Upper lobe of left lung (tissue), 4 donors: ENCODE results near the gene IQCH.

Source experiments
- EP300 ChIP-seq, 4 donors: sonication (generic); formaldehyde crosslinking; IDR thresholded peaks; one replicate each; pipeline ENCODE4 v1.5.1; 2017; ENCODE audit warnings: antibody characterized with exemption in 4 of 4, control low read depth in 2 of 4
- POLR2A ChIP-seq, 4 donors: fragments of 450-650 bp; IDR thresholded peaks; one replicate each; pipeline ENCODE4 v1.5.1; 2016 to 2017; ENCODE audit warnings: antibody characterized with exemption in 4 of 4, mild to moderate bottlenecking in 2 of 4
- POLR2AphosphoS5 ChIP-seq, 2 donors: sonication (generic); formaldehyde crosslinking; IDR thresholded peaks; one replicate each; pipeline ENCODE4 v1.5.1; 2017; ENCODE audit warnings: antibody characterized with exemption in 2 of 2
- TF ChIP-seq, protein P1 (sequence below), 6 experiments: fragments of 450-650 bp in 4 of 6; fragments of 200-600 bp in 2 of 6; sonication (generic) in 2 of 6; IDR thresholded peaks; one replicate each; pipeline ENCODE4 v1.5.1; 2016 to 2019; ENCODE audit warnings: antibody characterized with exemption in 6 of 6

DNA sequence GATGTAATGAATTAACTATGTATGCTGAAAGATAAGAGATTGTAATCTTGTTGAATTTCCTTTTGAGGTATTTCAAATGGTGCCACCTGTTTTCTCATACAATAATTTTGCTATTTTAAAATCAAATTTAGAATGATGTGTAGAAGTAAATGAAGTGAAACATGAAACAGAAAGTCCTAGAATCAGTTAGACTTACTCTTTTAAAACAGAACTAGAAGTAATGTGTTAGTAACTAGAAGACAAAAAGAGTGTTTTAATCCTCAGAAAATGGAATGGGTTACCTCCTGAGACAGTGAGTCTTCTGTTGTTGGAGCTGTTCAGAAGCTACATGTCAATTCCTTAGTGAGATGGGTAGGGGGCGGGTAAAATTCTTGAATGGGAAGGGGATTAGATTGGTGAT, 279.8 kb downstream of the IQCH start:
- TF ChIP-seq, protein P1, sequence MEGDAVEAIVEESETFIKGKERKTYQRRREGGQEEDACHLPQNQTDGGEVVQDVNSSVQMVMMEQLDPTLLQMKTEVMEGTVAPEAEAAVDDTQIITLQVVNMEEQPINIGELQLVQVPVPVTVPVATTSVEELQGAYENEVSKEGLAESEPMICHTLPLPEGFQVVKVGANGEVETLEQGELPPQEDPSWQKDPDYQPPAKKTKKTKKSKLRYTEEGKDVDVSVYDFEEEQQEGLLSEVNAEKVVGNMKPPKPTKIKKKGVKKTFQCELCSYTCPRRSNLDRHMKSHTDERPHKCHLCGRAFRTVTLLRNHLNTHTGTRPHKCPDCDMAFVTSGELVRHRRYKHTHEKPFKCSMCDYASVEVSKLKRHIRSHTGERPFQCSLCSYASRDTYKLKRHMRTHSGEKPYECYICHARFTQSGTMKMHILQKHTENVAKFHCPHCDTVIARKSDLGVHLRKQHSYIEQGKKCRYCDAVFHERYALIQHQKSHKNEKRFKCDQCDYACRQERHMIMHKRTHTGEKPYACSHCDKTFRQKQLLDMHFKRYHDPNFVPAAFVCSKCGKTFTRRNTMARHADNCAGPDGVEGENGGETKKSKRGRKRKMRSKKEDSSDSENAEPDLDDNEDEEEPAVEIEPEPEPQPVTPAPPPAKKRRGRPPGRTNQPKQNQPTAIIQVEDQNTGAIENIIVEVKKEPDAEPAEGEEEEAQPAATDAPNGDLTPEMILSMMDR (IDR thresholded peaks at IDR 0.05) = no peak
- no peak for TF ChIP-seq POLR2AphosphoS5 (IDR thresholded peaks at IDR 0.05)
- no peak for TF ChIP-seq POLR2A (IDR thresholded peaks at IDR 0.05)
- no peak for TF ChIP-seq EP300 (IDR thresholded peaks at IDR 0.05)
